ENCODE measurements around the gene APBB2.

Gene APBB2

DNA sequence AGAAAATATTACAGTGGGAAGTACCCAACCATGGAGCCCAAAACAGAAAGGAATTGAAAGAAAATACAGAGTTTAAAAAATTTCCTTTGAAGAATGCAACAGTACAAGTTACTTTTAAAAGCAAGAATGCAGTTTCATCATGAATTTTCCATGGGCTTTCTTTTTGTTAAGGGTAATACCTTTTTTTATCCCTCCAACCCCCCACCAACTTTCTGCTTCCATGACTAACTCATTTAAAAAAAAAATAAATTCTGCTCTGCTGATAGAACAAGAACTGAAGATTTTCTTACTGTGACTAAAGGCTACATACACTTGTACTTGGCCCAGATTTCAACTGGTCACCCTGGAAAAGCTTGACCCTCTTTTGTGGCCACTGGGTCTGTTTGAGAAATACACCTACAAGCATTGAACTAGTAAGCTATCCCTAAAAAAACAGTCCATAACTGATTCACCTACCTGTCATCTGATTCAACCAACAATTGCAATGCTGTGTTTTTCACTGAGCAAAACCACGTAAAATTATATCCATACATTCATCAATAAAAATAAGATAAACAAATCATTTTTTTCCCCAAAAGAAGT is 250.4 kb downstream of the APBB2 start:
- H3K9me3 Mint-ChIP-seq, result no peaks in the 10 kb centered on the region
- no peaks in the 10 kb centered on the region for H3K27me3 Mint-ChIP-seq
- H3K4me1 Mint-ChIP-seq (ENCODE audit: low read depth), result no peaks in the 10 kb centered on the region
- DNase-seq, result no peak
- H3K36me3 Mint-ChIP-seq (ENCODE audit: low read depth), result no peaks in the 10 kb centered on the region
- no peak overlapping the region for H3K4me3 Mint-ChIP-seq
- H3K27ac Mint-ChIP-seq, result no peak overlapping the region

DNA sequence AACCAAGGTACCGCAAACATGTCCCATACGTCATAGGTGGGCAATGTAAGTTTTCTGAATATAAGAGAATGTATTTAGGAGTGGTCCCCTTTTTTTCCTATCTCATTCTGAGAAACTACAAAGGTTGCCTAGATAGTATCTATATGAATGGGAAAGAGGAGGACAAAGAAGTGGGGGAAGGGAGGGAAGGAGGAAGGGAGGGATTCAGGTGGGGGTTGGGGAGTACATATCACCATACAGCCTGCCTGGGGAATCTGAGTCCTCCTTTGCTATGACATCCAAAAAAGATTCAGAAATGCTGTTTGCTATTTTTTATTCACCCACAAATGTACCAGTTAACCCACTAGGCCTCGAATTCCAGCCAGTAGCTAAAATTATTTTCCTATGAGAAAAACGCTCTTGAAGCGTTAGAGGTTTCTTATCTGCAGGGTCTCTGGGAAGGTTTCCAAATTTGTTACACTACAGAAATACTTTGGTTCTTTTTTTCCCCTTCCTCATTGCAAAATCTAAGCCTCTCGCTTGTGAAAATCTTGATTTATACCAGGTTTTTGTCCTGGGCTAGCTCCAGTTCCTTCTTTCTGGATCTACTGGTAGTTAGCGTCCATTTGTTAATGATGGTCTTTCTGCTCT is 251.7 kb downstream of the APBB2 start:
- H3K27me3 Mint-ChIP-seq, result no peaks in the 10 kb centered on the region
- H3K4me3 Mint-ChIP-seq, result no peak overlapping the region
- no peaks in the 10 kb centered on the region for H3K4me1 Mint-ChIP-seq (ENCODE audit: low read depth)
- no peak for DNase-seq
- no peaks in the 10 kb centered on the region for H3K9me3 Mint-ChIP-seq
- no peaks in the 10 kb centered on the region for H3K36me3 Mint-ChIP-seq (ENCODE audit: low read depth)
- no peak overlapping the region for H3K27ac Mint-ChIP-seq

DNA sequence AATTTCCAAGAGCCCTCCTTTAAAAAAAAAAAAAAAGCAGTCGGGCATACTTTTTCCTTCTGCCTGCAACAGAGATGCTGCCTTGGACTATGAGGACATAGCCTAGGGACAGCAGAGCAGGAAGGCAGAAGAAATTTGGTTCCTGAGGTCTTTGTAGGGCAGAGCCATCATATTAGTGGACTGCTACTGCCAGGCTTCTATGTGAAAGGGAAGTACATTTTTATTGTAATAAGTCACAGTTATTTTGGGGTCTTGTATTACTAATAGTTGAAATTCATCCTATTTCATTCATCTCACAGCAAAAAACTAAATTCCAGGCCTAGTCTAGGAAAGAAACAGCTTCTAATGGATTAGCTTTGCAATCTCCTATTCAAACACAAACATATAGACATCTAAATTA is 253.4 kb downstream of the APBB2 start:
- H3K4me3 Mint-ChIP-seq, result no peak overlapping the region
- no peaks in the 10 kb centered on the region for H3K9me3 Mint-ChIP-seq
- no peaks in the 10 kb centered on the region for H3K36me3 Mint-ChIP-seq (ENCODE audit: low read depth)
- H3K4me1 Mint-ChIP-seq (ENCODE audit: low read depth), result no peaks in the 10 kb centered on the region
- H3K27me3 Mint-ChIP-seq, result no peaks in the 10 kb centered on the region
- no peak for DNase-seq
- H3K27ac Mint-ChIP-seq, result no peak overlapping the region

DNA sequence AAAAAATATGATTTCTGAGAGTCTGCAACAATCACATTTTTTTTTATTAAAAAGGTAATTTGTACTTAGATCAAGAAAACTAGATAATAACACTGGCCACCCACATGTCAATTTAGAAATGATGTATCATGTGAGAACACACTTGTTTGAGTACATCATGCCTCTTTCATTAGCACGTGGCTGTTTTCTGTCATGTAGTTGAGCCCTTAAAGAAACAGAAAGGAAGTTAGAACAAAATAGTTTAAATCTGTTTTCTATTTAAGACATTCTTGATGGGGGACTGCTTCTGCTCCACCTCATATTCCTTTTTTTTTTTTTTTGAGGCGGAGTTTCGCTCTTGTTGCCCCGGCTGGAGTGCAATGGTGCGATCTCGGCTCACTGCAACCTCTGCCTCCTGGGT is 257.1 kb downstream of the APBB2 start:
- no peak for DNase-seq
- Mint-ChIP-seq H3K36me3 (ENCODE audit: low read depth) (no peaks in the 10 kb centered on the region), H3K4me1 (ENCODE audit: low read depth) (no peaks in the 10 kb centered on the region), H3K4me3 (no peak overlapping the region), H3K27ac (no peak overlapping the region), H3K9me3 (no peaks in the 10 kb centered on the region), H3K27me3 (no peaks in the 10 kb centered on the region)

DNA sequence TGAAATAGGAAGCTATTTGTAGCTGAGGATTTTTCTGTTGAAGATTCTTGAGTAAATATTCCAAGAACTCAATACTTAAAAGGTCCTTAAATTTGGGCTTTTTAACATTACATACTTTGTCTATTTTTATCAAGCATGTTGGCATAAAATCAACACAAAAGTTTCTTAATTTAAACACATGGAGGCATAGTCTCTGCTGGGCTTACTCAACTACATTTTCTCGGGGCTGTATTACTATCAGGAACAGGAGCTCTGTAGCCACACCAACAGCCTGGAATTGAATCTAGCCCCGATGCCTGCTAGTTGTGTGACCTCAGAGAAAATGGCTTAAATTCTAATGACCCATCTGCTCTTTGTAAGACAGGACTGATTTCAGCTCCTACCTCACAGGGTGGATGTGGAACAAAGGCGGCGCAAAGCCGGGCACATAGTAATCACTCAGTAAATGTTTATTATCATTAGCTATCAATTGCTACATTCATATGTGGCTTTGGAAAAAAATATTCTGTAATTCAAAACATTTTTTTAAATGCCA is 257.6 kb downstream of the APBB2 start:
- DNase-seq, result no peak
- Mint-ChIP-seq H3K27me3 (no peaks in the 10 kb centered on the region), H3K9me3 (no peaks in the 10 kb centered on the region), H3K36me3 (ENCODE audit: low read depth) (no peaks in the 10 kb centered on the region), H3K27ac (no peak overlapping the region), H3K4me3 (no peak overlapping the region), H3K4me1 (ENCODE audit: low read depth) (no peaks in the 10 kb centered on the region)

- H3K9me3 Mint-ChIP-seq, result no peaks in the 10 kb centered on the region
- H3K36me3 Mint-ChIP-seq (ENCODE audit: low read depth), result no peaks in the 10 kb centered on the region
- H3K4me1 Mint-ChIP-seq (ENCODE audit: low read depth), result no peaks in the 10 kb centered on the region
- H3K27ac Mint-ChIP-seq, result no peak overlapping the region
- no peak overlapping the region for H3K4me3 Mint-ChIP-seq
- H3K27me3 Mint-ChIP-seq, result no peaks in the 10 kb centered on the region
- no peak for DNase-seq
Observed at GRCh38 chr4:40954088-40954668, 260.2 kb downstream of the APBB2 start.

- Mint-ChIP-seq H3K36me3 (ENCODE audit: low read depth) (no peaks in the 10 kb centered on the region), H3K27me3 (no peaks in the 10 kb centered on the region), H3K27ac (no peak overlapping the region), H3K9me3 (no peaks in the 10 kb centered on the region), H3K4me3 (no peak overlapping the region), H3K4me1 (ENCODE audit: low read depth) (no peaks in the 10 kb centered on the region)
- DNase-seq, result no peak
Observed at GRCh38 chr4:40953283-40954087, 260.9 kb downstream of the APBB2 start.

- Mint-ChIP-seq H3K4me1 (ENCODE audit: low read depth) (no peaks in the 10 kb centered on the region), H3K27ac (no peak overlapping the region), H3K27me3 (no peaks in the 10 kb centered on the region), H3K4me3 (no peak overlapping the region), H3K36me3 (ENCODE audit: low read depth) (no peaks in the 10 kb centered on the region), H3K9me3 (no peaks in the 10 kb centered on the region)
- no peak for DNase-seq
Observed at GRCh38 chr4:40952672-40953071, 261.7 kb downstream of the APBB2 start.

GRCh38 chr4:40952217-40952616 is 262.1 kb downstream of the APBB2 start:
- H3K36me3 Mint-ChIP-seq (ENCODE audit: low read depth), result no peaks in the 10 kb centered on the region
- no peaks in the 10 kb centered on the region for H3K9me3 Mint-ChIP-seq
- H3K27me3 Mint-ChIP-seq, result no peaks in the 10 kb centered on the region
- H3K4me1 Mint-ChIP-seq (ENCODE audit: low read depth), result no peaks in the 10 kb centered on the region
- H3K27ac Mint-ChIP-seq, result no peak overlapping the region
- no peak overlapping the region for H3K4me3 Mint-ChIP-seq
- DNase-seq, result no peak

GRCh38 chr4:40951026-40951425 is 263.3 kb downstream of the APBB2 start:
- H3K4me3 Mint-ChIP-seq, result no peak overlapping the region
- H3K27me3 Mint-ChIP-seq, result no peaks in the 10 kb centered on the region
- no peaks in the 10 kb centered on the region for H3K9me3 Mint-ChIP-seq
- no peak for DNase-seq
- H3K36me3 Mint-ChIP-seq (ENCODE audit: low read depth), result no peaks in the 10 kb centered on the region
- no peak overlapping the region for H3K27ac Mint-ChIP-seq
- H3K4me1 Mint-ChIP-seq (ENCODE audit: low read depth), result no peaks in the 10 kb centered on the region

DNA sequence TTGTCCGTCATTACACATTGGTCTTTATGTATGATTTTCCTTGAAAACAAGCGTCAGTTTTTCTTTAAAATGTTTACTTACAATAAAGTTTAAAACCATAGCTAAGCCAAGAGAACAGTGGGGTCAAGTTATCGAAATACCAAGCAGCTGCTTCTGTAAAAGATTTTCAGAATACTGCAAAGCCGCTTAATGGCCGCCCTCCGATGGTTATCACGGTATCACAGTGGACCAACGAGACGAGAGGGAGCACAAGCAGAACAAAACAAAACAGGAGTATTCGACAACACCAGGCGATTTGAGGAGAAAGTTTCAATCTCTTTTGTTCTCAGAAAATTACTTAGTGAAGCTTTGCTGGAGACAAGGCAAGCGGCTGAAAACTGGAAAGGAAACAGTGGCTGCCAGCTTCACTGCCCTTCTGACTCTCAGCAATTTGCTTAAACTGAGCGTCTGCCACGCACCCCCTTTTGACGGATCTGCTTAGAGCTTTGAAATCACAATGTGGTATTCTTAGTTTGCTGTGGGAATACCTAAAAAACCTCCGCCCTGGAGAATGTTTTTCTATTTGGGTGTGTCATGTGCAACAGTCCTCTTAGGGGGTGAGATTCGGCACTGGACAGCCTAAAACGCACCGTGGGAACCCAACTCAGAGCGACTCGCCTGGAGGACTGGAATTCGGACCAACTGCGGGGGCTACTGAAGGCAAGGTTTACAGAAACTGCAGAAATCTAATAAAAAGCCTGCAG is 264.8 kb downstream of the APBB2 start:
- no peak overlapping the region for H3K27ac Mint-ChIP-seq
- H3K9me3 Mint-ChIP-seq, result no peaks in the 10 kb centered on the region
- H3K4me3 Mint-ChIP-seq, result no peak overlapping the region
- DNase-seq, result no peak
- no peaks in the 10 kb centered on the region for H3K4me1 Mint-ChIP-seq (ENCODE audit: low read depth)
- no peaks in the 10 kb centered on the region for H3K27me3 Mint-ChIP-seq
- no peaks in the 10 kb centered on the region for H3K36me3 Mint-ChIP-seq (ENCODE audit: low read depth)

DNA sequence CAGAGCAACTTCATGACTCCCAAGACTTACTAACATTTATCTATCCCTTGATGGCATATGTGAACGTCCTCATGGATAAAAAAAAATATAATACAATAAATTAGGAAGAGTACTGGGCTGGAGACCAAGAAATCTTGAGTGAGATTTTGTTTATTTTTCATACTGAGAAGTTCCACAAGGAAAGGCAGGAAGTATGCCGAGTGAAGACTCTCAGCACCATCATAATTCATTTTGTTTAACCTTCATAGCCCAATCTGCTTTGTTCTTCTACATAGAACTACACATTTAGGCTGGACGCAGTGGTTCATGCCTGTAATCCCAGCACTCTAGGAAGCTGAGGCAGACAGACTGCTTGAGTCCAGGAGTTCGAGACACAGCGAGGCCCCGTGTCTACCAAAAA is 266.3 kb downstream of the APBB2 start:
- Mint-ChIP-seq H3K4me1 (ENCODE audit: low read depth) (no peaks in the 10 kb centered on the region), H3K27ac (no peak overlapping the region), H3K36me3 (ENCODE audit: low read depth) (no peaks in the 10 kb centered on the region), H3K27me3 (no peaks in the 10 kb centered on the region), H3K4me3 (no peak overlapping the region), H3K9me3 (no peaks in the 10 kb centered on the region)
- no peak for DNase-seq

DNA sequence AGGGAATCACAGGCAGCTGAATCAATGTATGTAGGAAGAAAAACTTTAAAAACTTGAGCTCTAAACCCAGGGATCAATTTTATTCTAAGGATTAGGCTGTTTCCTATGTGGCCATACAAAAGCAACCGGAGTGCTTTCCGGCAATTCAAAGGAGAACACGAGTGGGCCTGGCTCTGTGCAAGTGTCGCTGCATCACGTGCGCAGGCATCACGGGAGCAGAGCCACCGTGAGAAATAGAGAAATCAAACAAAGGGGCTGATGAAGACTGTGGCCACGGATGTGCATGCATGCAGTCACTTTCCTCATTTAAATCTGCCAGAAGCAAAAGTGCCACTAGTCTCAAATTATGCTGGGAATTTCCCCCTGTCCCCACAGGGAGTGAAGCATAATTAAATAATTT is 267.7 kb downstream of the APBB2 start:
- Mint-ChIP-seq H3K4me3 (no peak overlapping the region), H3K36me3 (ENCODE audit: low read depth) (no peaks in the 10 kb centered on the region), H3K4me1 (ENCODE audit: low read depth) (no peaks in the 10 kb centered on the region), H3K27me3 (no peaks in the 10 kb centered on the region), H3K27ac (no peak overlapping the region), H3K9me3 (no peaks in the 10 kb centered on the region)
- no peak for DNase-seq

DNA sequence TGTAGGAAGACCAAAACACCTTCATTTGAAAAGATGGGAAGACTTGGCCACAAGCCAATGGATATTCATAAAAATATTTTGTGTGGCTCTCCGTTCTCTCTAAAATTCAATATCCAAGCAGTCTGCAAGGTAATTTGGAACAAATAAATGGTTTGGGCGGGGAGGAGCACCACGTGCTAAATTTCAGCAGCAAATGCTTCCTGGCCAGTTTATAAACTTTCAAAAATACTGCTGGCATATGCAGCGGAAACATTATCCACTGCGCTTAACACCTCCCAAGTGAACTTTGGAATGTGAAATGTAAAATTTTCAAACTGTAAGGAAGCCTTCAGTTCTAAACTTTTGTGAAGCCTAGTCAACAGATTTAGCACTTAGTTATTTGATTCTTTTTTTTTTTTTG is 273.6 kb downstream of the APBB2 start:
- no peak overlapping the region for H3K27ac Mint-ChIP-seq
- no peaks in the 10 kb centered on the region for H3K36me3 Mint-ChIP-seq (ENCODE audit: low read depth)
- H3K9me3 Mint-ChIP-seq, result no peaks in the 10 kb centered on the region
- H3K4me3 Mint-ChIP-seq, result no peak overlapping the region
- no peaks in the 10 kb centered on the region for H3K4me1 Mint-ChIP-seq (ENCODE audit: low read depth)
- DNase-seq, result no peak
- peaks cover 2% of the 10 kb centered on the region for H3K27me3 Mint-ChIP-seq

Measured in activated T-cell treated with anti-CD3 and anti-CD28 coated beads, Interleukin-2, amount 50 U/mL, for 24 hours (primary cell).